Mucosa of gallbladder (tissue), 1 donor: ENCODE measurements around the gene LACTB. TPM values are rescaled to one million over a fixed set of nuclear protein-coding genes. Genes with fewer than 3 reads are reported as not detected.

Source experiments
- DNase-seq: peaks from one replicate; pipeline ENCODE4 v3.0.0-alpha.2; 2020; ENCODE audit warnings: low spot score
- total RNA-seq: library from RNA; stranded (reverse); gene quantifications from one replicate; pipeline ENCODE4 v1.2.1, GENCODE V29; 2021
- donor health status: DM: no; HTN: no; CAD: no.

Gene LACTB
- 20.7 TPM for total RNA-seq

GRCh38 chr15:63121382-63122001 is at the start of gene LACTB:
Gene LACTB, plus strand, starts transcription at chr15:63121861. Its CDS starts 11 bp downstream, at chr15:63121872.
- DNase-seq = peak; percentile 88

- DNase-seq = no peak
Observed at GRCh38 chr15:63072023-63072650, 49.5 kb upstream of the LACTB start.

GRCh38 chr15:63072809-63073277 is 48.8 kb upstream of the LACTB start:
- DNase-seq = no peak

- peak; percentile 49 for DNase-seq
Observed at GRCh38 chr15:63073497-63074172, 48.0 kb upstream of the LACTB start.

- DNase-seq = no peak
Observed at GRCh38 chr15:63075015-63075983, 46.4 kb upstream of the LACTB start.

- no peak for DNase-seq
Observed at GRCh38 chr15:63075984-63076713, 45.5 kb upstream of the LACTB start.

GRCh38 chr15:63076714-63077046 is 45.0 kb upstream of the LACTB start:
- no peak for DNase-seq

GRCh38 chr15:63077952-63078351 is 43.7 kb upstream of the LACTB start:
- DNase-seq = no peak

- DNase-seq = peak; percentile 55
Observed at GRCh38 chr15:63079947-63080626, 41.6 kb upstream of the LACTB start.

- no peak for DNase-seq
Observed at GRCh38 chr15:63080634-63081250, 40.9 kb upstream of the LACTB start.

GRCh38 chr15:63082366-63082765 is 39.3 kb upstream of the LACTB start:
- no peak for DNase-seq

GRCh38 chr15:63083044-63083443 is 38.6 kb upstream of the LACTB start:
- no peak for DNase-seq

GRCh38 chr15:63083541-63083940 is 38.1 kb upstream of the LACTB start:
- no peak for DNase-seq

- DNase-seq = no peak
Observed at GRCh38 chr15:63084806-63085205, 36.9 kb upstream of the LACTB start.

GRCh38 chr15:63085289-63085688 is 36.4 kb upstream of the LACTB start:
- DNase-seq = no peak

- DNase-seq = no peak
Observed at GRCh38 chr15:63086271-63086670, 35.4 kb upstream of the LACTB start.

- DNase-seq = no peak
Observed at GRCh38 chr15:63086947-63087346, 34.7 kb upstream of the LACTB start.

- no peak for DNase-seq
Observed at GRCh38 chr15:63088533-63089245, 33.0 kb upstream of the LACTB start.

- DNase-seq = peak; percentile 40
Observed at GRCh38 chr15:63089260-63090043, 32.2 kb upstream of the LACTB start.
